GM12878 (cell line): Measurements from ENCODE around the gene RXRG. TPM values are rescaled to one million over a fixed set of nuclear protein-coding genes. Genes with fewer than 3 reads are reported as not detected.

Source experiments
- ATAC-seq: fragments of 200-7000 bp; cut with Tn5 transposase; 3 replicates; pipeline ENCODE4 v1.9.1; 2020; ENCODE audit warnings: mild to moderate bottlenecking, moderate library complexity
- BruUV-seq: library from RNA; stranded (reverse); fragments of 400-500 nt; replicated peaks from 2 replicates; lab custom pipeline; 2021; lab: Mats Ljungman, UMichigan
- CTCF ChIA-PET: fragments of 300-600 bp; sonication (Branson Sonifier 250); formaldehyde crosslinking; extraction: SDS; loops from one replicate; lab custom pipeline; 2021; ENCODE audit warnings: inconsistent platforms; lab: Yijun Ruan, JAX
- POLR2A ChIA-PET: fragments of 350-600 bp; formaldehyde crosslinking; extraction: SDS; loops from one replicate; lab custom pipeline; 2021; ENCODE audit warnings: inconsistent platforms; lab: Charles Lee
- RAD21 ChIA-PET: fragments of 300-600 bp; sonication (Branson Sonifier 250); formaldehyde crosslinking; loops from one replicate; lab custom pipeline; 2023; ENCODE audit warnings: antibody characterized with exemption; ENCODE audit not compliant: unreplicated experiment; lab: Charles Lee
- SMC1A ChIA-PET: fragments of 300-600 bp; sonication (Branson Sonifier 250); formaldehyde crosslinking; loops from one replicate; lab custom pipeline; 2023; ENCODE audit not compliant: unreplicated experiment, uncharacterized antibody; lab: Charles Lee
- DNase-seq: peaks from one replicate; pipeline ENCODE4 v3.0.0-alpha.2; 2011; ENCODE audit warnings: low read depth, low spot score
- FAIRE-seq: peaks from 3 replicates; lab custom pipeline; 2011; peaks lifted over from hg19 to GRCh38; lab: Jason Lieb, UNC
- H2AFZ ChIP-seq: 2 replicates; pipeline ENCODE4 v1.6.0; 2011; ENCODE audit warnings: low read depth, low read length, control low read depth; ENCODE audit not compliant: control insufficient read depth
- H3K27ac ChIP-seq: 2 replicates; pipeline ENCODE4 v1.5.1; 2011; ENCODE audit warnings: control low read depth; ENCODE audit not compliant: control insufficient read depth, insufficient read depth
- H3K27me3 ChIP-seq, 2 experiments: replicated peaks in 1 of 2; 2 replicates each; pipeline versions ENCODE4 v1.6.0 to v1.6.1; 2011; ENCODE audit warnings: low read length in 1 of 2; ENCODE audit not compliant: control insufficient read depth in 2 of 2, insufficient read depth in 2 of 2
- H3K36me3 ChIP-seq, 2 experiments: 2 replicates each; pipeline ENCODE4 v1.5.1; 2011; ENCODE audit warnings: low read length in 1 of 2; ENCODE audit not compliant: control insufficient read depth in 2 of 2, insufficient read depth in 2 of 2
- H3K4me1 ChIP-seq: 2 replicates; pipeline ENCODE4 v1.6.1; 2011; ENCODE audit warnings: mild to moderate bottlenecking, low read length, moderate library complexity, mixed read lengths; ENCODE audit not compliant: control insufficient read depth, insufficient read depth
- H3K4me2 ChIP-seq: 2 replicates; pipeline ENCODE4 v1.6.0; 2011; ENCODE audit warnings: control low read depth; ENCODE audit not compliant: control insufficient read depth, insufficient read depth
- H3K4me3 ChIP-seq: fragments of 200-600 bp; sonication (generic); 2 replicates; pipeline ENCODE4 v1.5.1; 2016
- H3K79me2 ChIP-seq: 2 replicates; pipeline ENCODE4 v1.6.0; 2011; ENCODE audit warnings: low read length; ENCODE audit not compliant: control insufficient read depth, insufficient read depth
- H3K9ac ChIP-seq: 2 replicates; pipeline ENCODE4 v1.8.0; 2011; ENCODE audit warnings: low read length, control low read depth, mixed read lengths; ENCODE audit not compliant: control insufficient read depth, insufficient read depth
- H3K9me3 ChIP-seq: replicated peaks from 3 replicates; pipeline ENCODE4 v1.5.1; 2011; ENCODE audit warnings: mild to moderate bottlenecking, low read length; ENCODE audit not compliant: control insufficient read depth, insufficient read depth
- H4K20me1 ChIP-seq: 2 replicates; pipeline ENCODE4 v1.6.0; 2011; ENCODE audit not compliant: control insufficient read depth, insufficient read depth
- E4F1 ChIP-seq: fragments of 450-650 bp; IDR thresholded peaks from 2 replicates; pipeline ENCODE4 v1.6.1; 2018; ENCODE audit warnings: borderline replicate concordance, mild to moderate bottlenecking; ENCODE audit not compliant: partially characterized antibody
- MLLT1 ChIP-seq: fragments of 450-650 bp; IDR thresholded peaks from 2 replicates; pipeline ENCODE4 v1.6.1; 2016; ENCODE audit warnings: mild to moderate bottlenecking
- NFYB ChIP-seq: IDR thresholded peaks from 2 replicates; pipeline ENCODE4 v1.6.1; 2011; ENCODE audit warnings: low read depth, mild to moderate bottlenecking, low read length, improper control_type of control experiment, moderate library complexity; ENCODE audit not compliant: insufficient read depth
- RBBP5 ChIP-seq: fragments of 200-600 bp; sonication (generic); conservative IDR thresholded peaks from 2 replicates; pipeline ENCODE4 v1.6.1; 2016
- SRF ChIP-seq, 2 experiments: IDR thresholded peaks; 2 replicates each; pipeline ENCODE4 v1.6.1; 2011; ENCODE audit warnings: low read depth in 2 of 2, low read length in 2 of 2, mild to moderate bottlenecking in 1 of 2, moderate library complexity in 1 of 2
- TCF12 ChIP-seq: IDR thresholded peaks from 2 replicates; pipeline ENCODE4 v1.6.1; 2011; ENCODE audit warnings: low read depth, mild to moderate bottlenecking, low read length
- WRNIP1 ChIP-seq: IDR thresholded peaks from 2 replicates; pipeline ENCODE4 v1.6.1; 2011; ENCODE audit warnings: low read depth, low read length, improper control_type of control experiment, borderline replicate concordance
- ZBTB4 ChIP-seq: fragments of 450-650 bp; formaldehyde crosslinking; IDR thresholded peaks from 2 replicates; pipeline ENCODE4 v1.4.0; 2022; ENCODE audit warnings: mild to moderate bottlenecking, moderate library complexity
- ZBTB40 ChIP-seq: fragments of 450-650 bp; IDR thresholded peaks from 2 replicates; pipeline ENCODE4 v1.6.1; 2016; ENCODE audit warnings: mild to moderate bottlenecking, moderate library complexity, borderline replicate concordance
- ZNF622 ChIP-seq: fragments of 450-650 bp; IDR thresholded peaks from 2 replicates; pipeline ENCODE4 v1.6.1; 2017; ENCODE audit warnings: mild to moderate bottlenecking, inconsistent platforms
- WGBS: methylation state at CpG from one replicate; pipeline ENCODE4 v1.1.6; 2016; ENCODE audit warnings: low lambda C conversion rate; ENCODE audit not compliant: insufficient replicate concordance, insufficient coverage; ENCODE audit errors: missing lambda C conversion rate; 5-methylcytosine and 5-hydroxymethylcytosine counted together
- in situ Hi-C: fragments of 300-500 bp; cut with MboI; formaldehyde crosslinking; loops from 9 replicates; pipeline ENCODE4 v1.14.3; 2018; ENCODE audit warnings: mixed read lengths
- intact Hi-C: fragments of 100-400 bp; cut with micrococcal nuclease; formaldehyde crosslinking; loops from one replicate; pipeline ENCODE4 v1.14.2; 2022; ENCODE audit not compliant: unreplicated experiment
- polyA plus RNA-seq, 11 experiments: library from polyadenylated mRNA; depleted of rRNA in 4 of 11; unstranded in 6 of 11; stranded (reverse) in 5 of 11; fragments of >200 nt; fragmentation: Nextera tagmentation in 4 of 11; fragmentation: Illumina TruSeq in 1 of 11; extraction: Ambion mirVana in 4 of 11; extraction: Trizol in 1 of 11; gene quantifications; 1 replicate in 1 of 11; 2 replicates in 10 of 11; pipeline versions ENCODE4 v1.2.1 to v1.2.3, GENCODE V29; 2011 to 2016; ENCODE audit warnings: inconsistent platforms in 2 of 11, missing spikeins in 2 of 11, low read depth in 1 of 11
- total RNA-seq, 4 experiments: library from RNA; depleted of rRNA in 3 of 4; stranded (reverse); fragments of >200 nt in 3 of 4; fragmentation: Illumina TruSeq in 1 of 4; extraction: Trizol in 1 of 4; gene quantifications; 2 replicates each; pipeline versions ENCODE4 v1.2.1 to v1.2.3, GENCODE V29; 2013 to 2021

The RXRG gene
- total and polyA plus RNA-seq, 10 of the 15 experiments (the other 5 are each of a cell fraction or from before 2014, with no cell fraction given) = 0.10 TPM; not detected in 9

- in situ Hi-C loops = no loop called here
- no peaks in the 10 kb centered on the region for H3K4me1 ChIP-seq
- H3K79me2 ChIP-seq = no peaks in the 10 kb centered on the region
- no peaks in the 10 kb centered on the region for H3K9me3 ChIP-seq
- intact Hi-C loops = no loop called here
- no peak for DNase-seq
- WGBS = 20% methylated on average over 5 of the region's 5 CpGs
- no peak for ATAC-seq
- SMC1A ChIA-PET = no interaction called here
- H3K27ac ChIP-seq = no peak overlapping the region
- H3K4me3 ChIP-seq = no peak overlapping the region
- no peaks in the 10 kb centered on the region for H3K36me3 ChIP-seq
- BruUV-seq = no TSS peak
- POLR2A ChIA-PET = interaction anchor here (0.6 kb wide), 1 partner anchor 29 kb away, joined by 3 read pairs; no protein-coding TSS in a partner anchor
- H3K4me2 ChIP-seq = no peak overlapping the region
- CTCF ChIA-PET = no interaction called here
- RAD21 ChIA-PET = no interaction called here
- no peaks in the 10 kb centered on the region for H4K20me1 ChIP-seq
- FAIRE-seq = no peak
- H3K27me3 ChIP-seq = peaks cover 4% of the 10 kb centered on the region in 2 experiments; a peak in 3 of 4 replicates
- no peak overlapping the region for H3K9ac ChIP-seq
- H2AFZ ChIP-seq = no peak overlapping the region
- TF ChIP-seq ZBTB4 (CRISPR knock-in tag) = no peak
- no peak for TF ChIP-seq NFYB
- no peak for TF ChIP-seq MLLT1
- TF ChIP-seq ZNF622 = no peak
- no peak for TF ChIP-seq SRF (IDR thresholded peaks at IDR 0.05; ENCODE audit: low read depth in 2 of 2, low read length in 2 of 2)
- TF ChIP-seq WRNIP1 = no peak
- TF ChIP-seq RBBP5 = no peak
- no peak for TF ChIP-seq TCF12
- no peak for TF ChIP-seq E4F1
- no peak for TF ChIP-seq ZBTB40
These were observed 3.6 kb downstream of the RXRG start for GRCh38 chr1:165441166-165441880.
